CD1c-positive myeloid dendritic cell (primary cell): Measurements from ENCODE around the gene PRADC1.
"Not testable (repeated sequence)": the region's sequence is repeated elsewhere in the genome, so short reads cannot be mapped to it uniquely, and the experiment has no call there.

Experiments
- DNase-seq: peaks from one replicate; pipeline ENCODE4 v3.0.0-alpha.2; 2016; ENCODE audit errors: extremely low spot score

The PRADC1 gene

GRCh38 chr2:73202156-73203054 is 30.6 kb downstream of the PRADC1 start, which contains the start of gene NOTO:
NOTO (plus strand) TSS chr2:73202574; CDS start chr2:73202667, 93 bp downstream.
- DNase-seq: no peak

GRCh38 chr2:73200281-73200680 is 32.8 kb downstream of the PRADC1 start:
- DNase-seq: not testable (repeated sequence)

GRCh38 chr2:73197579-73197978 is 35.5 kb downstream of the PRADC1 start:
- no peak for DNase-seq

GRCh38 chr2:73187549-73187948 is 45.5 kb downstream of the PRADC1 start:
- DNase-seq: no peak

GRCh38 chr2:73185965-73186364 is 47.1 kb downstream of the PRADC1 start:
- no peak for DNase-seq
